Astrocyte (in vitro differentiated cells and primary cell): ENCODE data around the gene CBLIF.

Experiments used
- EZH2 ChIP-seq: IDR thresholded peaks from 2 replicates; pipeline ENCODE4 v1.6.1; 2012; ENCODE audit warnings: mild to moderate bottlenecking, low read length, inconsistent platforms; ENCODE audit not compliant: insufficient read depth
- TF ChIP-seq, protein P1 (sequence below): IDR thresholded peaks from 2 replicates; pipeline ENCODE4 v1.5.1; 2011; ENCODE audit warnings: low read depth, mild to moderate bottlenecking, inconsistent platforms, low read length, moderate library complexity; ENCODE audit not compliant: insufficient read depth

DNA sequence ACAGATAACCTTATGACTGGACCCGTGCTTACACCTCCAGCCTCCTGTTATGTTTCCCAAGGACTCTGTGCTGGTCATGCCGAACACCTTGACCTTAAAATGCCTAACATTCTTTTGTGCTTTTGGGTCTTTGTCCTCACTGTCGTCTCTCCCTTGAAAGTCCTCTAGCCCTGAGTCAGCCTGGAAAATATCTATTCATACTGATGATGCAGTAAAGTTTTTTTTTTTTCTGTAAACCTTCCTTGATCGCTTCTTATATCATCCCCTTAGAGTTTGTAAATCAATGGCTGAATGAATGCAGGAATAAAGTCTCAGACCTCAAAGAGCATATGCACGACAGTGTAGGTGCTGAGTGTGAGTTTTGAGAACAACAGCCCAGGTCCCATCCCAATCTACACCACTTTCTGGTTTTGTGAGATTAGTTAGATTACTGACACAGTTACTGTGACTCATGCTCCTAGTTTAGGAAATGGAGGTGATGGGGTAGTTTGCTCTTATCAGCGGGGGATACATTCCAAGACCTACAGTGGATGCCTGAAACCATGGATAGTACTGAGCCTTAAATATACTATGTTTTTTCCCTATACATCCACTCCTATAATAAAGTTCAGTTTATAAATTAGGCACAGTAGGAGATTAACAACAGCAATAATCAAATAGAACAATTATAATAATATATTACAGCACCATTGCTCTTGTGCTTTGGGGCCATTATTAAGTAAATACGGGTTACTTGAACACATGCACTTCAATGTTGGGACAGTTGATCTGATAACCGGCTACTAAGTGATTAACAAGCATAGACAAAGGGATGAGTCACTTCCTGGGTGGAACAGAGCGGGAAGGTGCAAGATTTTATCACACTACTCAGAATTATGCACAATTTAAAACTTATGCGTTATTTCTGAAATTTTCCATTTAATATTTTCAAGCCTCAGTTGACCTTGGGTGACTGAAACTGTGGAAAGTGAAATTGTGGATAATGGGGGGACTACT lies 12.4 kb upstream of the CBLIF start:
- TF ChIP-seq, protein P1, sequence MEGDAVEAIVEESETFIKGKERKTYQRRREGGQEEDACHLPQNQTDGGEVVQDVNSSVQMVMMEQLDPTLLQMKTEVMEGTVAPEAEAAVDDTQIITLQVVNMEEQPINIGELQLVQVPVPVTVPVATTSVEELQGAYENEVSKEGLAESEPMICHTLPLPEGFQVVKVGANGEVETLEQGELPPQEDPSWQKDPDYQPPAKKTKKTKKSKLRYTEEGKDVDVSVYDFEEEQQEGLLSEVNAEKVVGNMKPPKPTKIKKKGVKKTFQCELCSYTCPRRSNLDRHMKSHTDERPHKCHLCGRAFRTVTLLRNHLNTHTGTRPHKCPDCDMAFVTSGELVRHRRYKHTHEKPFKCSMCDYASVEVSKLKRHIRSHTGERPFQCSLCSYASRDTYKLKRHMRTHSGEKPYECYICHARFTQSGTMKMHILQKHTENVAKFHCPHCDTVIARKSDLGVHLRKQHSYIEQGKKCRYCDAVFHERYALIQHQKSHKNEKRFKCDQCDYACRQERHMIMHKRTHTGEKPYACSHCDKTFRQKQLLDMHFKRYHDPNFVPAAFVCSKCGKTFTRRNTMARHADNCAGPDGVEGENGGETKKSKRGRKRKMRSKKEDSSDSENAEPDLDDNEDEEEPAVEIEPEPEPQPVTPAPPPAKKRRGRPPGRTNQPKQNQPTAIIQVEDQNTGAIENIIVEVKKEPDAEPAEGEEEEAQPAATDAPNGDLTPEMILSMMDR, result no peak
- TF ChIP-seq EZH2, result no peak
